ENCODE results near the gene C1QTNF12.
"Not testable (repeated sequence)": the region's sequence is repeated elsewhere in the genome, so short reads cannot be mapped to it uniquely, and the experiment has no call there.

The C1QTNF12 gene

DNA sequence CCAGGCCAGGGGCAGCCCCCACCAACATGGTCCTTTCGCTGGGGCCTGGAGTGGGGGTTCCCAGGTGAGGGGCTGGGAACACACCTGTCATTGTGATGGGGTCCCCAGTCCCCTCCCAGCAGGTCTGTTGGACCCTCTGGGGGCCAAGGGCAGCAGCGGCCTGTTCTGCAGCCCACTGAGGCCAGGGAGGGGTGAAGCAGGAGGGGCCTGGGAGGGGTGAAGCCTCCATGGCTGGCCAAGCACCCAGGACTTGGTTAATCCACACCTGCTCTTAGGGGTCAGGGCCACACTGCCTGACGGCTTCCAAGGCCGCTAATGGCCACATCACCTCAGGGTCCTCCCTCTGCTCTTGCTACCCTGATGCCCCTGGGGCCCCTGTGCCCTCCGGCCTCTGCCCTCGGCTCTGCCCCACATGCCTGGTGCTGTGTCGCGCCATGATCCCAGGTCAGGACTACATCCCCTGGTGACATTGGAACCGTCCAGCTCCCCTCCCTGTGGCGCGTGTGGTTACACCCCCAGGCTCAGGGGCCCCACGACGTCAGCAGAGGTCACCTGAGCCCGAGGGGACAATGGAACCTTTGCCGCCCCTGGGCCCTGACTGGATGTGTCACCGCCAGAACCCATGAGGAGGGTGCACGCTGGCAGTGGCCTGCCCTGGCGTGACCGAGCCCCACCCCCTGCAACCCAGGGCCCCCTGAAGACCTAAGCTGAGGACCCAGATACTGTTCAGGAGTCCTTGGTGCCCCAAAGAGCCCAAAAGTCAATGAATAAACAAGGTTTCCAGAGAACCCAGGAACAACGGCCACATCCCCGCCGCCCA, 47.2 kb downstream of the C1QTNF12 start:
- in situ Hi-C loops (cut with MboI; ENCODE audit: low pct_unique_long_range_greater_than_20kb, low sequenced_read_pairs, unreplicated experiment): no loop called here
- TF ChIP-seq, protein P1, sequence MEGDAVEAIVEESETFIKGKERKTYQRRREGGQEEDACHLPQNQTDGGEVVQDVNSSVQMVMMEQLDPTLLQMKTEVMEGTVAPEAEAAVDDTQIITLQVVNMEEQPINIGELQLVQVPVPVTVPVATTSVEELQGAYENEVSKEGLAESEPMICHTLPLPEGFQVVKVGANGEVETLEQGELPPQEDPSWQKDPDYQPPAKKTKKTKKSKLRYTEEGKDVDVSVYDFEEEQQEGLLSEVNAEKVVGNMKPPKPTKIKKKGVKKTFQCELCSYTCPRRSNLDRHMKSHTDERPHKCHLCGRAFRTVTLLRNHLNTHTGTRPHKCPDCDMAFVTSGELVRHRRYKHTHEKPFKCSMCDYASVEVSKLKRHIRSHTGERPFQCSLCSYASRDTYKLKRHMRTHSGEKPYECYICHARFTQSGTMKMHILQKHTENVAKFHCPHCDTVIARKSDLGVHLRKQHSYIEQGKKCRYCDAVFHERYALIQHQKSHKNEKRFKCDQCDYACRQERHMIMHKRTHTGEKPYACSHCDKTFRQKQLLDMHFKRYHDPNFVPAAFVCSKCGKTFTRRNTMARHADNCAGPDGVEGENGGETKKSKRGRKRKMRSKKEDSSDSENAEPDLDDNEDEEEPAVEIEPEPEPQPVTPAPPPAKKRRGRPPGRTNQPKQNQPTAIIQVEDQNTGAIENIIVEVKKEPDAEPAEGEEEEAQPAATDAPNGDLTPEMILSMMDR (IDR thresholded peaks at IDR 0.05; ENCODE audit: extremely low read depth, insufficient read depth, missing control alignments): no peak
- DNase-seq (ENCODE audit: low spot score): no peak

GRCh38 chr1:1198423-1199140, 47.9 kb downstream of the C1QTNF12 start:
- TF ChIP-seq, protein P1 (IDR thresholded peaks at IDR 0.05; ENCODE audit: extremely low read depth, insufficient read depth, missing control alignments): no peak
- DNase-seq (ENCODE audit: low spot score): no peak
- in situ Hi-C loops (cut with MboI; ENCODE audit: low pct_unique_long_range_greater_than_20kb, low sequenced_read_pairs, unreplicated experiment): no loop called here

GRCh38 chr1:1197551-1198422, 48.7 kb downstream of the C1QTNF12 start:
- DNase-seq (ENCODE audit: low spot score): no peak
- TF ChIP-seq, protein P1 (IDR thresholded peaks at IDR 0.05; ENCODE audit: extremely low read depth, insufficient read depth, missing control alignments): no peak
- in situ Hi-C loops (cut with MboI; ENCODE audit: low pct_unique_long_range_greater_than_20kb, low sequenced_read_pairs, unreplicated experiment): no loop called here

DNA sequence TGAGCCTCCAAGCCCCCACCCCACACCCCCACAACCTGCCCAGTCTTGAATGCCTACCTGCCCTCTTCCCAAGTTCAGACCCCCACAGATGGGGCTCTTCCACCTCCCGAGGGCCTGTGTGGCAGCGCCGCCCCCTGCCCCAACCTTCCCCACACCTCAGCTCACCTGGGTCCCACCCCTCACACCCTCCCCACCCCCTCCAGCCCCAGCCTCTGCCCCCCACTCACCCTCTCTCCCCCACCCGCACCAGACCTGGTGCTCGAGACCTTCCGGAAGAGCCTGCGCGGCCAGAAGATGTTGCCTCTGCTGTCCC, 49.4 kb downstream of the C1QTNF12 start:
- in situ Hi-C loops (cut with MboI; ENCODE audit: low pct_unique_long_range_greater_than_20kb, low sequenced_read_pairs, unreplicated experiment): no loop called here
- no peak for DNase-seq (ENCODE audit: low spot score)
- TF ChIP-seq, protein P1 (IDR thresholded peaks at IDR 0.05; ENCODE audit: extremely low read depth, insufficient read depth, missing control alignments): no peak

GRCh38 chr1:1196431-1197187, 49.9 kb downstream of the C1QTNF12 start:
- TF ChIP-seq, protein P1 (IDR thresholded peaks at IDR 0.05; ENCODE audit: extremely low read depth, insufficient read depth, missing control alignments): no peak
- in situ Hi-C loops (cut with MboI; ENCODE audit: low pct_unique_long_range_greater_than_20kb, low sequenced_read_pairs, unreplicated experiment): no loop called here
- DNase-seq (ENCODE audit: low spot score): no peak

- DNase-seq (ENCODE audit: low spot score); in situ Hi-C loops (cut with MboI; ENCODE audit: low pct_unique_long_range_greater_than_20kb, low sequenced_read_pairs, unreplicated experiment): not testable (repeated sequence)
These were observed 50.8 kb downstream of the C1QTNF12 start for GRCh38 chr1:1195726-1196125.

Measured in GM13977 (cell line).